Regular cardiac myocyte (primary cell): ENCODE results near the gene SETDB1. TPM values are rescaled to one million over a fixed set of nuclear protein-coding genes. Genes with fewer than 3 reads are reported as not detected.

Source experiments
- total RNA-seq: library from RNA; depleted of rRNA; stranded (reverse); fragments of >200 nt; gene quantifications from 2 replicates; pipeline ENCODE4 v1.2.3, GENCODE V29; 2014

The SETDB1 gene
- 21.9 and 26.8 TPM in 2 replicates for total RNA-seq

DNA sequence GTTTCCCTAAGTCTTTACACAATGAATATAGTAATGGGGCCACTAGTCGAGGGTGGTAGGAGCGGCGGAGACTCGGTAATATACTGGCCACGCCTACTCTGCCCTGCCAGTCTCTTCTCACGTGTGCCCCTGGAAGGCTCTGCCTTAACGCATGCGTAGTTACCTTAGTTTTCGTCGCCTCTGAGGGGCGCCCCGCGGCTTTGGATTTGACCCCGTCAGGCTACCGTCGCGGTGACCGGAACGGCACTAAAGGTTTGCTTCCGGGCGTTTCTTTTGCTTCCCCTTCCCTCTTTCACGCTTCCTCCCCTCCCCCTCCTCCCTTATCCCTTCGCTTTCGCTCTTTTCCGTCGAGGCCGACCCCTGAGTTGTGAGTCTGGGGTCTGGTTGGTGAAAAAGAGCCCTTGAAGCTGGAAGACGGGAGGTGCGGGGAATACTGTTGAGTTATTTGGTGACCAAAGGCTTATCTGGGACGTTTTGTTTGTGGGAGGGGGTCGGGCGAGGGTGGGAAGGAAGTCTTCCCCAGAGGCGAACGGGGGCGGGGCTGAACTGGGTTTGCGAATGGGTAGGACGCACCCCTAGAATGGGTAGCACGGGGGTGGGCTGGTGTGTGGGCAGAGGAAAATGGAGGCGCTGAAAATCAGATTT, at the start of gene SETDB1:
SETDB1 (plus strand) TSS at position 267 of the 645 bp plus-strand sequence. CDS start 1,352 bp downstream, outside the sequence.

DNA sequence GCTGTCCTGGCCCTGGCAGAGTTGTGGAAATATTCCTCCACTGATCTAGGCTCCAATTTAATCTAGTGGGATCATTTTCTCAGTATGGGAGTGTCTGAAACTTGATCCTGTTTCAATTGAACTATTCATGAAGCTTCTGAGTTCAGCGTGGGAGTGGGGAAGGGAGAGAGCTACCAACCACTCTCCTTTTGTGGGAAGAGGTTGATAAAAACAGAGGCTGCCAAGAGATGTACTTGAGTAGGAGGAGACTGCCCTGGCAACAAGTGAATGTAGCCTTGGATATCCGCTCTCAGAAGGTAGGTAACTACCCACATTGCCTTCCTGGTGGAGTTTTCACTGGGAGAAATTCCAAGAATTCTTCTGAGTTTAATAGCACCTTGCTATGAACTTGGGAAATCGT, 39.1 kb upstream of the SETDB1 start, which contains the start of gene CTXND2:
CTXND2 (plus strand) TSS at position 119 of the 400 bp plus-strand sequence. CDS start 25,179 bp downstream, outside the sequence.

DNA sequence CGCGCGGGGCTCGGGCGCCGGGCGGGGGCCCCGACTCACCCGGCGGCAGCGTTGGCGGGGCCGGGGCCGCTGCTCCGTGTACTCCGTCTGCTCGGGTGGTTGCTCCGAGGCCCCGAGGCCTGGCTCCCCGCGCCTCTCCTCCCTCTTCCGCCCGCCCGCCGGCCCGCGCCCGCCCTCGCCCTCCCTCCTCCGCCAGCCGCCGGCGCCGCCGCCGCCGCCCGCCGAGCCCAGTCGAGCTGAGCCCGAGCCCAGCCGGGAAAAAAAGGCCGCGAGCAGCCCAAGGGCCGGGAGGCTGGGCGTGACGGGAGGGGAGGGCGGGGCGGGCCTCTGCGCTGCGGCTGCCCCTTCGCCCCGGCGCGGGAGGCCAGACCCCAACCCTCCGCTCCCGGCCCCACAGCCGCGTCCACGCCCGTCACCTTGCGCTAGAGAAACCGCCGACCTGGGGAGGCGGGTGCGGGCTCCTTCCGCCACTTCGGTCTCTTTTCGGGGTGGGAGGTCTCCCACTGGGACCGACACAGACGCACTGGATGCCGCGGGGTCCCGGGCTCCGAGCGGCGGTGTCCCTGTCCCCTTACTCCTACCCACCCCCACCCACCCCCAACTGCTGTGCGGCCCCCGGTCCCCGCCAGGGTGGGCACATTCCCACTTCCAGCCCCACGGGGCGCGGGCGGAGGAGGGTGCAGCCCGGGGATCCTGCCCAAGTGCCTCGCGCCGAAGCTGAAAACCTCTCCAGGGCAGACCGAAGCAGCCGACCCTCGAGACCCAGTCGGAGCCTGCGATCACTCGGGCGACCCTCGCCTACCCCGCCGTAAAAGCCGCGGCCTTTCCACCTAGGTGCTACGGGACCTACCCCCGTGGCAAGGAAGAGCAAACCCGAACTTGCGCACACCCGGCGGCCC, 48.7 kb downstream of the SETDB1 start, which contains the start of gene CERS2:
CERS2 (minus strand) TSS at position 256 of the 899 bp plus-strand sequence. CDS start 5,745 bp downstream, outside the sequence.

DNA sequence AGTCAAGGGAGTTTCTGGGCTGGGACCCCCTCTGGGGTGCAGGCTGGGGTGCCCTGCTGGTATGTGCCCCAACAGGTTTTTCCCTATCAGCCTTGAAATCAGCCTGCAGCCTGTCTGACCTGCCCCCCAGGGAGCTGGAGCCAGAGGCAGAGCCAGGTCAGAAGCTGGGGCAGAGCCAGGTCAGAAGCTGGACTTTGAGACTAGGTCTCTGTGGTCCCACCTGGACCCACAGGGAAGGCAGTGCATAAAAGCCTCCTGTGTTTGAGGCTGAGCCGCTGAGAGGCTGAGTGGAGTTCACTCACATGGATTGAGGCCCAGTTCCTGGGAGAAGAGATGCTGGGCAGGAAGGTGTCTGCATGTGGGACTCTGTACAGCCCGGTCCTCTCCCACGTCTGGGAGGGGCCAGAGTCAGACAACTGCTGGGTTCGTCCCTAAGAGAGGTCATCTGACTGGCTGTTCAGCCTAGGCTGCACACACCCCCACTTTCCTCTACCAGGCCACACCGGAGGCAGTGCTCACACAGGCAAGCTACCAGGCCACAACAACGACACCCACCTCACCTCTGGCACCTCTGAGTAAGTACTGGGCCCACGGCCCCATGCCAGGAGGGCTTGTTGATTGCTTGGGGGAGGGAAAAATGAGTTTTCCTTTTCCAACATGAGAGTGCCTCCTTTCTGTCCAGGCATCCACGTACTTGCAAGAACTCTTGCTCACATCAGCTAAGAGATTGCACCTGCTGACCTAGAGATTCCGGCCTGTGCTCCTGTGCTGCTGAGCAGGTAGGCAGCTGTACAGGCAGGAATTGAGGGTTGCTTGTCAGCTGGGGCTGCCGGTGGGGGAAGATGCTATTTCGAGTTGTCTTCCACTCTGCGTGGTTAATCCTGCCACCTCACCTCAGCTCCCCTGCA, 55.9 kb downstream of the SETDB1 start, which contains the start of gene ANXA9:
ANXA9 (plus strand) TSS at position 488 of the 908 bp plus-strand sequence. CDS start 814 bp downstream, outside the sequence.

DNA sequence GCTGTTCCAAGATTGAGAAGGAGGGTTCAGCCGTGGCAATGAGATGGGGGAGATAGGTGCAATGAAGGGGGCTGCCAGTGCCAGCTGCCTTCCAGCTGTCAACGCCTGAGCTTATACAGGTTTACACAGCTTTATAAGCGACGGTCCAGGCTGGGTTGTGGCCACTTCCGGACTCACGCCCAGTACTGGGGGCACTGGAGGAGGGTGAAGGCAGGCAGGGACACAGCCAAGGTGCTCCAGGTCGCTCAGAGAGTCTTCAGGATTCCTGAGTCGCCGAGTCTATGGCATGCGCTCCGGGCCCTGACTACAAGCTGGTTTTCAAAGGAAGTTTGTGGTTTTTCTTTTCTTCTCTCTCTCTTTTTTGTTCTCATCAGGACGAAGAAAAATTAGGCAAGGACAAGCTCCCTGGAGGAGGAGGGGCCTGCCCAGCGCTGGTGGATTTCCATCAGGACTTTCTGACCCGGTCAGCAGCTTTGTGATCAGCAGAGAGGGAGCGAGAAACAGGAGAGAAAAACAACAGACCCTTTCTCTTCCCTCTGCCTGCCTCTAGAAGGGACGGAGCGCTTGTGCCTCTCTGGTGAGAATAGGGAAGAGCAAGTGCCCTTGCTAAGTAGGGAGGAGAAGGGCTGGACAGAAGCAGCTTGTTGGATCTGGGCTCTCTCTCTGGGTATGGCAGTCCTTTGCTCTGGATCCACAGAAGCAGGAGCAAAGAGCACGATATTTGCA, 80.3 kb downstream of the SETDB1 start, which contains the start of gene MINDY1:
MINDY1 (minus strand) TSS at position 576 of the 726 bp plus-strand sequence. CDS start 4,285 bp downstream, outside the sequence.

DNA sequence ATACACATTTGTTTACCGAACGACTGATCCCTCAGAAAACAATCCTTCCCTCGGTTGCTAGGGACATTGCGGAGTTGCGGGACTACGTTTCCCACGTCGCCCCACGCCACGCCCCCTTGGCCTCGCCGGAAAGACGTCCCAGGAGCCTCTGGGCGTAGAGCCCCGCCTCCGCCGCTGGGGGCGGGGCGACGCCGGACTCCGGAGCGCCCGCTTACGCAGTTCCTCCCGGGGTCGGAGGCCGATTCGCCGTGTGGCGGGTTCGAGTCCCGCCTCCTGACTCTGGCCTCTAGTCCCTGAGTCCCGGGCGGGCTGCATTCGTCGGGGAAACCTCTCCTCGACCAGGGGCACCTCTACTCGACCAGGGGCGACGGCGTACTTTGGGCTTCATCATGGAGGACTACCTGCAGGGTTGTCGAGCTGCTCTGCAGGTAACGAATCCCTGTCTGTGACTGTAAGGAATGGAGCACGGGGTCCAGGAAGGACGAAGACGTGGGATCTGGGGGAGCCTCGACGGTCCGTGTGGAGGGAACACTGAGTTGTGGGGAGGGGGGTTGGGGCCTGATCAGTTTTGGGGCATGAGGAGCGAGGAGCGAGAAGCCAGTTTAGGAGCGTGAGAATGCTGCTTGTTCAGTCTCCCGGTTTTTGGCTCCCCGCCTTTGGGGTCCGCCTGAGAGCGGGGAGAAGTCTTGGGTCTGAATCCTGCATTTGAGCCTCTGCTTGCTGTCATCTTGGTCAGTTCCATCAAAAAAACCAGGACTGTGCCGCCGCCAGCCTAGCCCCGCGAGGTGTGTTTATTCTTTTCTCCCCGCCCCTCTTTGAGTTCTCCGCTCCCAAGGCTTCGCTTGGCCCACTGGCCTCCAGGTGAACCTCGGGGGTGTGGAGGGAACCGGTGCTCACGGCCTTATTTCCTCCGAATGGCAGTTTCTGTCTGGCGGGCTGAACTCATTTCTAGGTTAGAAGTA, 82.4 kb downstream of the SETDB1 start, which contains the start of gene PRUNE1:
PRUNE1 (plus strand) TSS at position 206 of the 962 bp plus-strand sequence; CDS start at position 390, 184 bp downstream.

Other genes starting within 250 kb of the SETDB1 start
- gene GOLPH3L, start 229.2 kb upstream of the SETDB1 start, total RNA-seq, result 11.6 and 12.7 TPM in 2 replicates
- 0.19 and 0.28 TPM in 2 replicates for gene HORMAD1, start 205.5 kb upstream of the SETDB1 start, total RNA-seq
- gene CTSS, start 160.6 kb upstream of the SETDB1 start, total RNA-seq, result 3.3 and 12.4 TPM in 2 replicates
- gene CTSK, start 118.1 kb upstream of the SETDB1 start, total RNA-seq, result 5.4 and 24.2 TPM in 2 replicates
- 28.2 and 37.5 TPM in 2 replicates for gene ARNT, start 49.8 kb upstream of the SETDB1 start, total RNA-seq
- gene CTXND2, start 39.2 kb upstream of the SETDB1 start, total RNA-seq, result not detected in 2 replicates
- 108 and 150 TPM in 2 replicates for gene CERS2, start 48.5 kb downstream of the SETDB1 start, total RNA-seq
- gene ANXA9, start 55.9 kb downstream of the SETDB1 start, total RNA-seq, result not detected in 2 replicates
- 6.5 and 8.5 TPM in 2 replicates for gene MINDY1, start 80.5 kb downstream of the SETDB1 start, total RNA-seq
- 5.9 and 10.7 TPM in 2 replicates for gene PRUNE1, start 82.1 kb downstream of the SETDB1 start, total RNA-seq
- gene BNIPL, start 110.2 kb downstream of the SETDB1 start, total RNA-seq, result 0.28 and 0.38 TPM in 2 replicates
- 1.5 and 1.7 TPM in 2 replicates for gene C1orf56, start 121.4 kb downstream of the SETDB1 start, total RNA-seq
- 46.2 and 69.2 TPM in 2 replicates for gene CDC42SE1, start 133.3 kb downstream of the SETDB1 start, total RNA-seq
- 5.9 and 6.3 TPM in 2 replicates for gene MLLT11, start 134.0 kb downstream of the SETDB1 start, total RNA-seq
- gene GABPB2, start 144.4 kb downstream of the SETDB1 start, total RNA-seq, result 21.3 and 21.7 TPM in 2 replicates
- 1.1 and 1.3 TPM in 2 replicates for gene SEMA6C, start 220.3 kb downstream of the SETDB1 start, total RNA-seq
- not detected in 2 replicates for gene TNFAIP8L2, start 230.3 kb downstream of the SETDB1 start, total RNA-seq
- 3.9 and 6.7 TPM in 2 replicates for gene LYSMD1, start 239.5 kb downstream of the SETDB1 start, total RNA-seq
- 20.1 and 25.7 TPM in 2 replicates for gene SCNM1, start 239.8 kb downstream of the SETDB1 start, total RNA-seq
- 0.19 TPM in 1 of 2 replicates, not detected in the other for gene TMOD4, start 249.6 kb downstream of the SETDB1 start, total RNA-seq